Prostate gland (tissue), 2 donors: Measurements from ENCODE around the gene DENND4A. TPM values are rescaled to one million over a fixed set of nuclear protein-coding genes. Genes with fewer than 3 reads are reported as not detected.

Experiments
- DNase-seq: peaks from one replicate; pipeline ENCODE4 v3.0.0-alpha.2; 2019; ENCODE audit warnings: low spot score
- H3K27ac ChIP-seq, 2 donors: fragments of 200-600 bp; sonication (generic); 2 replicates each; pipeline ENCODE4 v1.5.1; 2017 to 2019
- H3K27me3 ChIP-seq: fragments of 200-600 bp; sonication (generic); replicated peaks from 2 replicates; pipeline ENCODE4 v1.5.1; 2019; ENCODE audit not compliant: insufficient read depth
- H3K36me3 ChIP-seq, 2 donors: fragments of 200-600 bp; sonication (generic); 1 replicate in 1 of 2; 2 replicates in 1 of 2; pipeline versions ENCODE4 v1.5.1 to v1.8.1; 2017 to 2019
- H3K4me1 ChIP-seq: fragments of 200-600 bp; sonication (generic); replicated peaks from 2 replicates; pipeline ENCODE4 v1.5.1; 2019
- H3K4me3 ChIP-seq, 2 donors: fragments of 200-600 bp; sonication (generic); 2 replicates each; pipeline ENCODE4 v1.5.1; 2017 to 2019
- H3K9me3 ChIP-seq: fragments of 200-600 bp; sonication (generic); 2 replicates; pipeline ENCODE4 v1.5.1; 2017
- CTCF ChIP-seq, 4 experiments: fragments of 200-600 bp in 2 of 4; fragments of 450-650 bp in 2 of 4; sonication (generic) in 2 of 4; IDR thresholded peaks; 1 replicate in 3 of 4; 2 replicates in 1 of 4; pipeline ENCODE4 v1.5.1; 2016 to 2019; ENCODE audit warnings: antibody characterized with exemption in 4 of 4, mild to moderate bottlenecking in 2 of 4, moderate library complexity in 2 of 4
- POLR2A ChIP-seq: fragments of 450-650 bp; IDR thresholded peaks from one replicate; pipeline ENCODE4 v1.6.1; 2016; ENCODE audit warnings: antibody characterized with exemption, mild to moderate bottlenecking
- POLR2AphosphoS5 ChIP-seq: sonication (generic); formaldehyde crosslinking; IDR thresholded peaks from one replicate; pipeline ENCODE4 v1.6.1; 2017; ENCODE audit warnings: antibody characterized with exemption
- WGBS: methylation state at CpG from one replicate; pipeline ENCODE4 v1.1.5; 2018; 5-methylcytosine and 5-hydroxymethylcytosine counted together
- intact Hi-C: fragments of 100-400 bp; cut with DNase I; formaldehyde crosslinking; loops from one replicate; pipeline ENCODE4 v1.14.2; 2022
- total RNA-seq, 2 donors: library from RNA; depleted of rRNA; stranded (reverse); fragments of >200 nt; gene quantifications; one replicate each; pipeline ENCODE4 v1.1.0, GENCODE V29; 2016

The DENND4A gene
- total RNA-seq, 2 donors from 2014 or later, result 24.5 to 49.6 TPM

- H3K36me3 ChIP-seq, result no peaks in the 10 kb centered on the region
- TF ChIP-seq POLR2AphosphoS5, result no peak
Measured at GRCh38 chr15:65688462-65688861, 103.6 kb downstream of the DENND4A start.

GRCh38 chr15:65682404-65682911 lies 109.6 kb downstream of the DENND4A start:
- 96% methylated on average over 2 of the region's 2 CpGs for WGBS
- TF ChIP-seq POLR2A (no peak), CTCF (IDR thresholded peaks at IDR 0.05) (no peak)
- intact Hi-C loops, result no loop called here
- no peak for DNase-seq
- Histone ChIP-seq H3K9me3 (no peaks in the 10 kb centered on the region), H3K4me3 (no peak overlapping the region), H3K36me3 (no peaks in the 10 kb centered on the region), H3K27ac (no peak overlapping the region), H3K27me3 (no peaks in the 10 kb centered on the region), H3K4me1 (no peaks in the 10 kb centered on the region)

More at GRCh38 chr15:65688462-65688861, 103.6 kb downstream of the DENND4A start:
- H3K27me3 ChIP-seq, result no peaks in the 10 kb centered on the region
- no peaks in the 10 kb centered on the region for H3K9me3 ChIP-seq
- H3K27ac ChIP-seq, result no peak overlapping the region
- intact Hi-C loops, result no loop called here
- no peak overlapping the region for H3K4me3 ChIP-seq
- WGBS, result 97% methylated on average over 1 of the region's 1 CpG
- no peak for DNase-seq
- no peaks in the 10 kb centered on the region for H3K4me1 ChIP-seq

- Histone ChIP-seq H3K36me3 (no peaks in the 10 kb centered on the region), H3K9me3 (no peaks in the 10 kb centered on the region), H3K4me3 (no peak overlapping the region), H3K27me3 (no peaks in the 10 kb centered on the region), H3K27ac (no peak overlapping the region), H3K4me1 (no peaks in the 10 kb centered on the region)
- DNase-seq, result no peak
- TF ChIP-seq POLR2A, result no peak
- no peak for TF ChIP-seq CTCF (IDR thresholded peaks at IDR 0.05)
- TF ChIP-seq POLR2AphosphoS5, result no peak
- intact Hi-C loops, result no loop called here
- WGBS, result 98% methylated on average over 1 of the region's 1 CpG
Measured at GRCh38 chr15:65680544-65680943, 111.5 kb downstream of the DENND4A start.

- TF ChIP-seq CTCF (IDR thresholded peaks at IDR 0.05), result no peak
- H3K4me1 ChIP-seq, result no peaks in the 10 kb centered on the region
- no peaks in the 10 kb centered on the region for H3K27me3 ChIP-seq
- no peak overlapping the region for H3K27ac ChIP-seq
- H3K36me3 ChIP-seq, result no peaks in the 10 kb centered on the region
- WGBS, result 87% methylated on average over 2 of the region's 2 CpGs
- H3K4me3 ChIP-seq, result no peak overlapping the region
- no peak for DNase-seq
- H3K9me3 ChIP-seq, result no peaks in the 10 kb centered on the region
- intact Hi-C loops, result no loop called here
Measured at GRCh38 chr15:65676123-65676522, 116.0 kb downstream of the DENND4A start.

GRCh38 chr15:65675551-65675950 lies 116.5 kb downstream of the DENND4A start:
- Histone ChIP-seq H3K27me3 (no peaks in the 10 kb centered on the region), H3K27ac (no peak overlapping the region), H3K9me3 (no peaks in the 10 kb centered on the region), H3K4me3 (no peak overlapping the region), H3K4me1 (no peaks in the 10 kb centered on the region), H3K36me3 (no peaks in the 10 kb centered on the region)
- intact Hi-C loops, result no loop called here
- WGBS, result 77% methylated on average over 1 of the region's 1 CpG
- no peak for DNase-seq
- TF ChIP-seq CTCF (IDR thresholded peaks at IDR 0.05) (no peak), POLR2AphosphoS5 (no peak), POLR2A (no peak)
